HFFc6 (cell line): ENCODE results near the gene CBFB. TPM values are rescaled to one million over a fixed set of nuclear protein-coding genes. Genes with fewer than 3 reads are reported as not detected.
"Not testable (repeated sequence)": the region's sequence is repeated elsewhere in the genome, so short reads cannot be mapped to it uniquely, and the experiment has no call there.

Source experiments
- DNase-seq: peaks from one replicate; pipeline ENCODE4 v3.0.0-alpha.2; 2018
- H3K27ac Mint-ChIP-seq: 2 replicates; pipeline ENCODE4 v1.8.0; 2020; ENCODE audit warnings: mild to moderate bottlenecking, mixed read lengths
- H3K27me3 Mint-ChIP-seq: 2 replicates; pipeline ENCODE4 v1.8.0; 2021; ENCODE audit warnings: mild to moderate bottlenecking, moderate library complexity, mixed read lengths; ENCODE audit not compliant: insufficient read depth
- H3K36me3 Mint-ChIP-seq: 2 replicates; pipeline ENCODE4 v1.8.0; 2021; ENCODE audit warnings: low read depth, mixed read lengths
- H3K4me1 Mint-ChIP-seq: 2 replicates; pipeline ENCODE4 v1.8.0; 2020; ENCODE audit warnings: low read depth, mixed read lengths
- H3K4me3 Mint-ChIP-seq: 2 replicates; pipeline ENCODE4 v1.8.0; 2020; ENCODE audit warnings: mild to moderate bottlenecking, moderate library complexity, mixed read lengths
- H3K9me3 Mint-ChIP-seq: 2 replicates; pipeline ENCODE4 v1.8.0; 2020; ENCODE audit warnings: mild to moderate bottlenecking, mixed read lengths
- total RNA-seq, 6 experiments: library from RNA; stranded (reverse); fragmentation: NEBNext Ultra II Directional; extraction: Animal tissue kit (Norgen Biotek cat#: 25700); gene quantifications; 2 replicates in 1 of 6; 3 replicates in 5 of 6; pipeline ENCODE4 v1.2.3, GENCODE V29; 2021
- TF ChIP-seq, protein P1 (sequence below): fragments of 200-600 bp; sonication (generic); IDR thresholded peaks from 2 replicates; pipeline ENCODE4 v1.5.0; 2021; ENCODE audit warnings: antibody characterized with exemption, mild to moderate bottlenecking

Gene CBFB
- total RNA-seq, 6 experiments from 2014 or later = 55.2 to 84.4 (median 69.5) TPM

DNA sequence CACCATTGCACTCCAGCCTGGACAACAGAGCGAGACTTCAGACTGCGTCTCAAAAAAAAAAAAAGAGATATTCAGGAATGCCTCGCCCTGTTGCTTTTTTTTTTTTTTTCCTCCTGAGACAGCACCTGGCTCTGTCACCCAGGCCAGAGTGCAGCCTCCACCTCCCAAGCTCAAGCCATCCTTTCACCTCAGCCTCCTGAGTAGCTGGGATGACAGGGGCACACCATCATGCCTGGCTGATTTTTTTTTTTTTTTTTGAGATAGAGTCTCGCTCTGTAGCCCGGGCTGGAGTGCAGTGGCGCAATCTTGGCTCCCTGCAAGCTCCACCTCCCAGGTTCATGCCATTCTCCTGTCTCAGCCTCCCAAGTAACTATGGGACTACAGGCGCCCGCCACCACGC, 88.8 kb downstream of the CBFB start:
- no peaks in the 10 kb centered on the region for H3K9me3 Mint-ChIP-seq
- H3K4me1 Mint-ChIP-seq = peaks cover 49% of the 10 kb centered on the region
- no peak for DNase-seq
- no peak overlapping the region for H3K4me3 Mint-ChIP-seq
- H3K27me3 Mint-ChIP-seq = no peaks in the 10 kb centered on the region; the same call in 1 of the 2 replicates
- TF ChIP-seq, protein P1, sequence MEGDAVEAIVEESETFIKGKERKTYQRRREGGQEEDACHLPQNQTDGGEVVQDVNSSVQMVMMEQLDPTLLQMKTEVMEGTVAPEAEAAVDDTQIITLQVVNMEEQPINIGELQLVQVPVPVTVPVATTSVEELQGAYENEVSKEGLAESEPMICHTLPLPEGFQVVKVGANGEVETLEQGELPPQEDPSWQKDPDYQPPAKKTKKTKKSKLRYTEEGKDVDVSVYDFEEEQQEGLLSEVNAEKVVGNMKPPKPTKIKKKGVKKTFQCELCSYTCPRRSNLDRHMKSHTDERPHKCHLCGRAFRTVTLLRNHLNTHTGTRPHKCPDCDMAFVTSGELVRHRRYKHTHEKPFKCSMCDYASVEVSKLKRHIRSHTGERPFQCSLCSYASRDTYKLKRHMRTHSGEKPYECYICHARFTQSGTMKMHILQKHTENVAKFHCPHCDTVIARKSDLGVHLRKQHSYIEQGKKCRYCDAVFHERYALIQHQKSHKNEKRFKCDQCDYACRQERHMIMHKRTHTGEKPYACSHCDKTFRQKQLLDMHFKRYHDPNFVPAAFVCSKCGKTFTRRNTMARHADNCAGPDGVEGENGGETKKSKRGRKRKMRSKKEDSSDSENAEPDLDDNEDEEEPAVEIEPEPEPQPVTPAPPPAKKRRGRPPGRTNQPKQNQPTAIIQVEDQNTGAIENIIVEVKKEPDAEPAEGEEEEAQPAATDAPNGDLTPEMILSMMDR = no peak
- H3K36me3 Mint-ChIP-seq = peaks cover 16% of the 10 kb centered on the region
- H3K27ac Mint-ChIP-seq = no peak overlapping the region

DNA sequence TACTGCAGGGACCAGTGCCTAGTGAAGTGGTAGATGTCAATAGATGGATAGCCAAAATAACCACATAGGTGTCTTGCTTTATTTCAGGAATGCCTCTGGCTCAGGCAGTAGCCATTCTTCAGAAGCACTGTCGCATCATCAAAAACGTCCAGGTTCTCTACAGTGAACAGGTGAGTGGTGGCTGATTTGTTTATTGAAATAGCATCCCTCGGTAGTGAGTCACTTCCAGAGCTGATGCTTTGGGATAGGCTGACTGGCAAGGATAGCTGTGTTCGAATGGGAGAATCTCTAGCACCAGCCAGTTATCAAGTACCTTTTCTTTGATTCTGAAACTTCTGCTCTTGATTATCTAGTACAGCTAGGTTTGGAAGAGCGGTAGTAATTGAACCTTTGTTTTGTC, 91.1 kb downstream of the CBFB start:
- TF ChIP-seq, protein P1 = no peak
- no peak for DNase-seq
- Mint-ChIP-seq H3K36me3 (peaks cover 18% of the 10 kb centered on the region), H3K9me3 (no peaks in the 10 kb centered on the region), H3K4me1 (peaks cover 30% of the 10 kb centered on the region), H3K27me3 (no peaks in the 10 kb centered on the region; the same call in 1 of the 2 replicates), H3K27ac (no peak overlapping the region), H3K4me3 (no peak overlapping the region)

DNA sequence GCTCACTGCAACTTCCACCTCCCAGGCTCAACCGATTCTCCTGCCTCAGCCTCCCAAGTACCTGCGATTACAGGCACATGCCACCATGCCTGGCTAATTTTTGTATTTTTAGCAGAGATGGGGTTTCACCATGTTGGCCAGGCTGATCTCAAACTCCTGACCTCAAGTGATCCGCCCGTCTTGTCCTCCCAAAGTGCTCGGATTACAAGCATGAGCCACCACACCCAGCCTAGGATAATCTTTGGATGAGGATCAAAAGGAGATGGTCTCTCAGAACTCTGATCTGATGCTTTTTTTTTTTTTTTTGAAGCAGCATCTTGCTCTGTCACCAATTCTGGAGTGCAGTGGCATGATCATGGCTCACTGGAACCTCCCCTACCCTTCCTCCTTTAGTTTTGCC, 93.8 kb downstream of the CBFB start:
- not testable (repeated sequence) for H3K27ac Mint-ChIP-seq, H3K4me3 Mint-ChIP-seq, H3K9me3 Mint-ChIP-seq, H3K27me3 Mint-ChIP-seq, H3K36me3 Mint-ChIP-seq, DNase-seq
- H3K4me1 Mint-ChIP-seq = peaks cover 11% of the 10 kb centered on the region

DNA sequence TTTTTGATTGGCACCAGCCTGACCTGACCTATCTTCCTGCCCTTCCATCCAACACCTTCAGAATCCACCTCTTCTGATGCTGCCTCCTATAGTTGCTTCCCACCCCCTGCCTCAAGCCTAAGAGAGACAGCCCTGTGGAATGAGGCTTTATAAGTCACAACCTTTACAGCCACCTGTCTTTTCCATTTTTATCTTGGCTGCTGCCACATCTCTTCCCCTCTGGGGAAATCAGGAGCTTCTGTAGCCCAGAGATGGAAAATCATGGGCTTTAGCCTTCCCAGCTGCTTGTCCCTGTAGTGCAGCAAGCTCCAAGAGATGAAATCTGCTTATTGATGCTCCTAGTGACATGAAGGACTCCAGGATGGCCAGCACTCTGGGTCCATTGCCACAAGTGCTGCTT, 99.5 kb downstream of the CBFB start:
- no peaks in the 10 kb centered on the region for H3K9me3 Mint-ChIP-seq

DNA sequence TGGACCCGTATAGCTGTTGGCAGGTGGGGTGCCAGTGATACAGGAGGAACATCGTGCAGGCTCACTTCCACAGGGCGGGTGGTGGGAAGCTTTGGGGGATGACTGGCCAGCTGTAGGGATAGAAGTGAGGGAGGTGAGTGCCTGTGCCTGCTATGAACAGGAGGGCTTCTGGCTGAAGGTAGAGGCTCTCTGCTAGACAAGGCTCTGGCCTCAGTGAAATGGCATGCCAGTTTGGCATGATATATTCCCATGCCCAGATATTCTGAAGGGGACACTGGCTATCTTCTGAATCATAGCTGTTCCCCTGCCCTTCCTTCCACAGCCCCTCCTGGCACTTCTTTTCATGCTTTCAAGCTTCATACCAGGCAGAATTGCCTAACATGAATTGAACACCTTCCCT, 99.9 kb downstream of the CBFB start:
- Mint-ChIP-seq H3K27me3 (peaks cover 2% of the 10 kb centered on the region; the same call in 1 of the 2 replicates), H3K36me3 (peaks cover 3% of the 10 kb centered on the region), H3K4me3 (no peak overlapping the region), H3K9me3 (no peaks in the 10 kb centered on the region), H3K4me1 (no peaks in the 10 kb centered on the region), H3K27ac (no peak overlapping the region)
- no peak for DNase-seq
- TF ChIP-seq, protein P1 = no peak

More for the DNA sequence above, 99.5 kb downstream of the CBFB start:
- no peak overlapping the region for H3K27ac Mint-ChIP-seq
- H3K27me3 Mint-ChIP-seq = peaks cover 2% of the 10 kb centered on the region; the same call in 1 of the 2 replicates
- no peak overlapping the region for H3K4me3 Mint-ChIP-seq
- H3K4me1 Mint-ChIP-seq = no peaks in the 10 kb centered on the region
- TF ChIP-seq, protein P1 = no peak
- peaks cover 7% of the 10 kb centered on the region for H3K36me3 Mint-ChIP-seq
- DNase-seq = no peak

DNA sequence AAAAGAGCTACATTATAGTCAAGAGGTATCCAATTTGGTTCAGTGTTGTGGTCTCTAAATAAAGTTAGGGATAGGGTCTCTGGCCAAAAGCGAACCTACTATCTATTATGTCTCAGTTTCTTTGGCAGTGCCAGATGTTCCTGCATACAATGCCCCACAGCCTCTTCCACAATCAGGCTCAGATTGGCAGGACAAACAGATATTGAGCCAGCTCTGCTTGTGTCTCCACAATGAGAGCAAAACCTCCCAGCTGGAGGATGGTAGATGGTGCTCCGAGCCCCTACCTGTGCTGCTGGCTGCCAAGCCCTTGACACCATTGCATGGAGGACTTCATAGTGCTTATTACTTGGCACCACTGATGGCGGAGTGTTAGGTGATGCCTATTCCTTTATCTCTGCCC, 100.5 kb downstream of the CBFB start:
- H3K4me3 Mint-ChIP-seq = no peak overlapping the region
- peaks cover 2% of the 10 kb centered on the region; the same call in 1 of the 2 replicates for H3K27me3 Mint-ChIP-seq
- H3K4me1 Mint-ChIP-seq = no peaks in the 10 kb centered on the region
- TF ChIP-seq, protein P1 = no peak
- no peak for DNase-seq
- no peaks in the 10 kb centered on the region for H3K36me3 Mint-ChIP-seq
- no peaks in the 10 kb centered on the region for H3K9me3 Mint-ChIP-seq
- no peak overlapping the region for H3K27ac Mint-ChIP-seq
